Endothelial cell of umbilical vein (primary cell): ENCODE data around the gene MMP21. TPM values are rescaled to one million over a fixed set of nuclear protein-coding genes. Genes with fewer than 3 reads are reported as not detected.

Experiments used
- BruUV-seq: library from RNA; stranded (reverse); fragments of 400-500 nt; replicated peaks from 2 replicates; lab custom pipeline; 2021; lab: Mats Ljungman, UMichigan
- CTCF ChIA-PET: fragments of 300-600, 350-600 bp; sonication (Branson Sonifier 250); formaldehyde crosslinking; loops from one replicate; lab custom pipeline; 2021; ENCODE audit warnings: antibody characterized with exemption, inconsistent platforms; lab: Charles Lee
- POLR2A ChIA-PET: fragments of 300-600, 350-600 bp; sonication (Branson Sonifier 250); formaldehyde crosslinking; loops from one replicate; lab custom pipeline; 2021; ENCODE audit warnings: antibody characterized with exemption, inconsistent platforms; lab: Charles Lee
- DNase-seq: peaks from one replicate; pipeline ENCODE4 v3.0.0-alpha.2; 2011; ENCODE audit warnings: low read depth, low spot score
- FAIRE-seq: peaks from 2 replicates; lab custom pipeline; 2011; peaks lifted over from hg19 to GRCh38; lab: Jason Lieb, UNC
- H2AFZ ChIP-seq: 2 replicates; pipeline ENCODE4 v1.6.0; 2012; ENCODE audit warnings: low read depth, low read length, control low read depth, inconsistent platforms
- H3K27ac ChIP-seq: 2 replicates; pipeline ENCODE4 v1.5.1; 2011; ENCODE audit warnings: low read depth, mild to moderate bottlenecking, control low read depth, low read length, moderate library complexity; ENCODE audit not compliant: insufficient read depth
- H3K27me3 ChIP-seq, 2 experiments: 2 replicates each; pipeline versions ENCODE4 v1.6.0 to v1.6.1; 2011; ENCODE audit warnings: low read length in 2 of 2, mixed read lengths in 1 of 2; ENCODE audit not compliant: control insufficient read depth in 2 of 2, insufficient read depth in 2 of 2
- H3K36me3 ChIP-seq, 2 experiments: 2 replicates in 1 of 2; 3 replicates in 1 of 2; pipeline ENCODE4 v1.5.1; 2011; ENCODE audit warnings: low read length in 2 of 2, mild to moderate bottlenecking in 1 of 2, moderate library complexity in 1 of 2; ENCODE audit not compliant: control insufficient read depth in 2 of 2, insufficient read depth in 2 of 2; ENCODE audit errors: extremely low read depth in 1 of 2
- H3K4me1 ChIP-seq: 3 replicates; pipeline ENCODE4 v1.5.1; 2011; ENCODE audit warnings: mild to moderate bottlenecking, low read length; ENCODE audit not compliant: control insufficient read depth, insufficient read depth; ENCODE audit errors: extremely low read depth
- H3K4me2 ChIP-seq: 2 replicates; pipeline ENCODE4 v1.6.1; 2011; ENCODE audit warnings: low read length, control low read depth, mixed read lengths; ENCODE audit not compliant: insufficient read depth
- H3K4me3 ChIP-seq, 3 experiments: fragments of 200-600 bp in 1 of 3; sonication (generic), shearing (Covaris generic) in 1 of 3; replicated peaks in 1 of 3; 2 replicates each; pipeline ENCODE4 v1.5.1; 2011 to 2016; ENCODE audit warnings: control low read depth in 3 of 3, low read length in 3 of 3, mild to moderate bottlenecking in 2 of 3, inconsistent platforms in 1 of 3, low read depth in 1 of 3, moderate library complexity in 1 of 3; ENCODE audit not compliant: insufficient read depth in 1 of 3
- H3K79me2 ChIP-seq: 2 replicates; pipeline ENCODE4 v1.6.0; 2012; ENCODE audit warnings: low read length, inconsistent platforms; ENCODE audit not compliant: control insufficient read depth, insufficient read depth
- H3K9ac ChIP-seq: replicated peaks from 2 replicates; pipeline ENCODE3; 2011; ENCODE audit warnings: low read length, control low read depth; ENCODE audit not compliant: insufficient read depth; ENCODE audit errors: extremely low read depth
- H3K9me1 ChIP-seq: replicated peaks from 3 replicates; pipeline ENCODE4 v1.6.0; 2011; ENCODE audit warnings: mild to moderate bottlenecking, low read length; ENCODE audit not compliant: control insufficient read depth, insufficient read depth; ENCODE audit errors: extremely low read depth
- H3K9me3 ChIP-seq: replicated peaks from 2 replicates; pipeline ENCODE4 v1.5.1; 2012; ENCODE audit warnings: low read length, inconsistent platforms; ENCODE audit not compliant: control insufficient read depth, insufficient read depth
- H4K20me1 ChIP-seq: replicated peaks from 2 replicates; pipeline ENCODE3; 2011; ENCODE audit warnings: mild to moderate bottlenecking, low read length; ENCODE audit not compliant: control insufficient read depth, insufficient read depth; ENCODE audit errors: extremely low read depth
- EZH2 ChIP-seq: IDR thresholded peaks from 2 replicates; pipeline ENCODE4 v1.6.1; 2012; ENCODE audit warnings: borderline replicate concordance, low read depth, mild to moderate bottlenecking, moderate library complexity, low read length, inconsistent platforms; ENCODE audit not compliant: severe bottlenecking
- FOS ChIP-seq: IDR thresholded peaks from 2 replicates; pipeline ENCODE4 v1.6.1; 2011; ENCODE audit warnings: mild to moderate bottlenecking, low read length, moderate library complexity, borderline replicate concordance; ENCODE audit not compliant: insufficient read depth
- GATA2 ChIP-seq: IDR thresholded peaks from 2 replicates; pipeline ENCODE4 v1.7.0; 2011; ENCODE audit warnings: low read depth, mild to moderate bottlenecking, moderate library complexity, mixed read lengths, low read length; ENCODE audit not compliant: insufficient read length, insufficient read depth
- JUN ChIP-seq: IDR thresholded peaks from 2 replicates; pipeline ENCODE4 v1.6.1; 2011; ENCODE audit warnings: borderline replicate concordance, low read depth; ENCODE audit not compliant: insufficient read length, insufficient read depth
- MYC ChIP-seq: IDR thresholded peaks from one replicate; pipeline ENCODE4 v1.6.1; 2011; ENCODE audit warnings: mild to moderate bottlenecking, low read depth, low read length
- POLR2A ChIP-seq: IDR thresholded peaks from 2 replicates; pipeline ENCODE4 v1.6.1; 2012; ENCODE audit warnings: low read depth, mild to moderate bottlenecking, control low read depth, low read length
- POLR2AphosphoS5 ChIP-seq: IDR thresholded peaks from 2 replicates; pipeline ENCODE4 v1.6.1; 2012; ENCODE audit warnings: low read depth, mild to moderate bottlenecking, control low read depth, low read length, moderate library complexity; ENCODE audit not compliant: insufficient read depth
- dilution Hi-C: fragments of 300-500 bp; cut with MboI; formaldehyde crosslinking; loops from one replicate; pipeline ENCODE4 v1.15.0; 2019; ENCODE audit warnings: low sequenced_read_pairs; ENCODE audit not compliant: extremely low pct_ligation_motif_present
- intact Hi-C: fragments of 100-400 bp; cut with micrococcal nuclease; formaldehyde crosslinking; loops from one replicate; pipeline ENCODE4 v1.10.0; 2022
- polyA plus RNA-seq, 4 experiments: library from polyadenylated mRNA; depleted of rRNA in 3 of 4; stranded (reverse) in 3 of 4; unstranded in 1 of 4; fragments of >200 nt; gene quantifications; 2 replicates each; pipeline versions ENCODE4 v1.2.1 to v1.2.3, GENCODE V29; 2011 to 2012; ENCODE audit warnings: missing spikeins in 1 of 4
- total RNA-seq: library from RNA; stranded (reverse); gene quantifications from 2 replicates; pipeline ENCODE4 v1.2.3, GENCODE V29; 2021
- TF ChIP-seq, protein P1 (sequence below), 2 donors: IDR thresholded peaks; 1 replicate in 1 of 2; 2 replicates in 1 of 2; pipeline ENCODE4 v1.5.1; 2011; ENCODE audit warnings: low read length in 2 of 2, mild to moderate bottlenecking in 2 of 2, moderate library complexity in 2 of 2, control low read depth in 1 of 2, inconsistent platforms in 1 of 2, low read depth in 1 of 2; ENCODE audit not compliant: insufficient read depth in 1 of 2; ENCODE audit errors: extremely low read depth in 1 of 2
- TF ChIP-seq, protein P2 (sequence below): IDR thresholded peaks from 2 replicates; pipeline ENCODE4 v1.6.1; 2011; ENCODE audit not compliant: insufficient read depth, insufficient read length

The MMP21 gene
- total and polyA plus RNA-seq, 2 donors (not counting 3 experiments of a cell fraction or from before 2014, with no cell fraction given), result 0.06 TPM; not detected in 1

DNA sequence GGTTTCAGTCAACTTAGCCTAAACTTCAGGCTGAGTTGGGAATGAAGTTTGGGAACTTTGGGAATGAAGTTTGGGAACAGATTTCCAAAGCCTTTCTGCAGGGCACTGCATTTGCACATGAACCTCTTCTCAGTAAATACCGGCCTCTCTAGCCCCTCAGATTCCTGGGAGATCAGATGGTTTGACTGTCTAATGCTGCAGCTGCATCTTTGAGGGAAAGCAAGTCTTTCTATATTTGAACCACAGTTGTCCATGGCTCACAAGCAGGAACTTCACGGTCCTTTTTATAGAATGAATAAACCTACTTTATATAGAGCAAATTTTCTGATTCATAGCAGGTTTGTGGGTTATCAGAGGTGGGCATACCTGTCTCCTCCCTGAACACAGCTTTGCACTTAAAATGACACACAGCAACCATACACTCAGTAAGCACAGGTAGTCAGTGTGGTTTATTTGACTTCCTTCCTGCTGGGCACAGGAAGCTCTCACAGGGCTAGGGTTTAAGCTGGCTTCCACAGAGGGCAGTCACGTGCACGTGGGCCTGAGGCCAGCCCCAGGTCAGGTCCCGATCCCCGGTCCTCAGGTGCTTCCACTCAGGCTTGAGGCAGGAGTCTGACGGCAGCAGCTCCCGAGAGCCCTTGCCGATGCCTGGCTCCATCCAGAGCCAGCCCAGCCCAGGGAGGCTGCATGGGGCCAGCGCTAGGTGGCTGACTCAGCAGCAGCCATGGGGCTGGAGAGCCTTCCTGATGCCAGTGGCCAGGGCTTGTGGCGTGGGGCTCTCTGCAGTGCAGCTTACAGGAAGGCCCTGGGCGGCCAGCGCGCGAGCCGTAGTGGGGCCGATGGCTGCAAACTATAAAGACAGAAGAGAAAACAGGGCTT, 12.8 kb upstream of the MMP21 start:
- H3K4me1 ChIP-seq, result no peaks in the 10 kb centered on the region
- H2AFZ ChIP-seq, result no peak overlapping the region
- POLR2A ChIA-PET, result no interaction called here
- TF ChIP-seq POLR2AphosphoS5 (no peak), JUN (no peak), FOS (no peak), MYC (no peak)
- H3K4me2 ChIP-seq, result no peak overlapping the region
- no peak overlapping the region for H3K27ac ChIP-seq
- H3K36me3 ChIP-seq, result peaks cover 0 to 11% of the 10 kb centered on the region in 2 experiments
- no peaks in the 10 kb centered on the region for H4K20me1 ChIP-seq
- intact Hi-C loops (no loop called here), dilution Hi-C loops (no loop called here)
- no peaks in the 10 kb centered on the region for H3K79me2 ChIP-seq
- BruUV-seq, result no TSS peak
- no peak for FAIRE-seq
- no peak for DNase-seq
- no peaks in the 10 kb centered on the region for H3K9me3 ChIP-seq
- no peak overlapping the region for H3K9ac ChIP-seq
- no peak overlapping the region for H3K4me3 ChIP-seq
- H3K27me3 ChIP-seq, result no peaks in the 10 kb centered on the region
- H3K9me1 ChIP-seq, result no peaks in the 10 kb centered on the region
- CTCF ChIA-PET, result no interaction called here

DNA sequence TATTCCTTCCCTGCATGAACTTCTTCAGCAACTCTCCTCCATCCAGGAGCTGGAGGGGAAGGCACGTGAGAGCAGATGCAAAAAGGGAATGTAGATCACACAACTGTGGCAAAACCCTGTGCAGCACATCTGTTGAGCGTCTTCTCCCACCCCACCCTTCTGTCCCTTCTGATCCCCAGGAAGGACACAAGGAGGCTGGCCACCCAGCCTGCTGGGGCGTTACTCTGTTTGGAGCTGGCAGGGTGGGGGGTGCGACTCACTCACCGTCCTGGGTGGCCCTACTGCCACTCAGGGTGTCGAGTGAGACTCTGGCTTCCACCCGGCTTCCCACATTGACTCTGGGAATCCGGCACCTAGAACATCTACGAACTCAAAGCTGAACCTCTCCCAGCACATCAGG, 10.2 kb upstream of the MMP21 start:
- dilution Hi-C loops, result no loop called here
- H4K20me1 ChIP-seq, result no peaks in the 10 kb centered on the region
- H3K4me3 ChIP-seq, result no peak overlapping the region
- intact Hi-C loops, result no loop called here
- H3K27ac ChIP-seq, result no peak overlapping the region
- POLR2A ChIA-PET, result no interaction called here
- TF ChIP-seq POLR2AphosphoS5 (no peak), FOS (no peak), GATA2 (no peak), EZH2 (no peak), JUN (no peak), POLR2A (no peak), MYC (no peak)
- TF ChIP-seq, protein P1, sequence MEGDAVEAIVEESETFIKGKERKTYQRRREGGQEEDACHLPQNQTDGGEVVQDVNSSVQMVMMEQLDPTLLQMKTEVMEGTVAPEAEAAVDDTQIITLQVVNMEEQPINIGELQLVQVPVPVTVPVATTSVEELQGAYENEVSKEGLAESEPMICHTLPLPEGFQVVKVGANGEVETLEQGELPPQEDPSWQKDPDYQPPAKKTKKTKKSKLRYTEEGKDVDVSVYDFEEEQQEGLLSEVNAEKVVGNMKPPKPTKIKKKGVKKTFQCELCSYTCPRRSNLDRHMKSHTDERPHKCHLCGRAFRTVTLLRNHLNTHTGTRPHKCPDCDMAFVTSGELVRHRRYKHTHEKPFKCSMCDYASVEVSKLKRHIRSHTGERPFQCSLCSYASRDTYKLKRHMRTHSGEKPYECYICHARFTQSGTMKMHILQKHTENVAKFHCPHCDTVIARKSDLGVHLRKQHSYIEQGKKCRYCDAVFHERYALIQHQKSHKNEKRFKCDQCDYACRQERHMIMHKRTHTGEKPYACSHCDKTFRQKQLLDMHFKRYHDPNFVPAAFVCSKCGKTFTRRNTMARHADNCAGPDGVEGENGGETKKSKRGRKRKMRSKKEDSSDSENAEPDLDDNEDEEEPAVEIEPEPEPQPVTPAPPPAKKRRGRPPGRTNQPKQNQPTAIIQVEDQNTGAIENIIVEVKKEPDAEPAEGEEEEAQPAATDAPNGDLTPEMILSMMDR (IDR thresholded peaks at IDR 0.05; ENCODE audit: extremely low read depth in 1 of 2, insufficient read depth in 1 of 2, low read depth in 1 of 2, low read length in 2 of 2), result no peak
- TF ChIP-seq, protein P2, sequence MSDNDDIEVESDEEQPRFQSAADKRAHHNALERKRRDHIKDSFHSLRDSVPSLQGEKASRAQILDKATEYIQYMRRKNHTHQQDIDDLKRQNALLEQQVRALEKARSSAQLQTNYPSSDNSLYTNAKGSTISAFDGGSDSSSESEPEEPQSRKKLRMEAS, result no peak
- H3K9me1 ChIP-seq, result no peaks in the 10 kb centered on the region
- no TSS peak for BruUV-seq
- CTCF ChIA-PET, result no interaction called here
- H3K27me3 ChIP-seq, result no peaks in the 10 kb centered on the region
- DNase-seq, result no peak
- no peaks in the 10 kb centered on the region for H3K9me3 ChIP-seq
- H2AFZ ChIP-seq, result no peak overlapping the region
- H3K4me2 ChIP-seq, result no peak overlapping the region
- H3K79me2 ChIP-seq, result no peaks in the 10 kb centered on the region
- FAIRE-seq, result no peak
- no peaks in the 10 kb centered on the region for H3K4me1 ChIP-seq
- no peaks in the 10 kb centered on the region for H3K36me3 ChIP-seq
- H3K9ac ChIP-seq, result no peak overlapping the region
